ENCODE measurements around the gene PHACTR3.

The PHACTR3 gene

GRCh38 chr20:59751075-59751711 is 146.9 kb downstream of the PHACTR3 start:
- DNase-seq (ENCODE audit: low read depth in 2 of 2): peak; percentile 23 to 43

- DNase-seq (ENCODE audit: low read depth in 2 of 2): no peak
These were observed 147.8 kb downstream of the PHACTR3 start for GRCh38 chr20:59752101-59752586.

GRCh38 chr20:59752704-59753460 is 148.5 kb downstream of the PHACTR3 start:
- no peak for DNase-seq (ENCODE audit: low read depth in 2 of 2)

GRCh38 chr20:59753836-59754235 is 149.5 kb downstream of the PHACTR3 start:
- no peak for DNase-seq (ENCODE audit: low read depth in 2 of 2)

- no peak for DNase-seq (ENCODE audit: low read depth in 2 of 2)
These were observed 150.2 kb downstream of the PHACTR3 start for GRCh38 chr20:59754551-59754950.

GRCh38 chr20:59756241-59756640 is 151.9 kb downstream of the PHACTR3 start:
- DNase-seq (ENCODE audit: low read depth in 2 of 2): no peak

- no peak for DNase-seq (ENCODE audit: low read depth in 2 of 2)
These were observed 159.7 kb downstream of the PHACTR3 start for GRCh38 chr20:59764037-59764436.

- DNase-seq (ENCODE audit: low read depth in 2 of 2): peak in 1 of 2 donors; percentile 8
These were observed 161.3 kb downstream of the PHACTR3 start for GRCh38 chr20:59765599-59766177.

- no peak for DNase-seq (ENCODE audit: low read depth in 2 of 2)
These were observed 163.3 kb downstream of the PHACTR3 start for GRCh38 chr20:59767656-59768055.

GRCh38 chr20:59770270-59770669 is 165.9 kb downstream of the PHACTR3 start:
- DNase-seq (ENCODE audit: low read depth in 2 of 2): no peak

- no peak for DNase-seq (ENCODE audit: low read depth in 2 of 2)
These were observed 166.5 kb downstream of the PHACTR3 start for GRCh38 chr20:59770851-59771250.

- no peak for DNase-seq (ENCODE audit: low read depth in 2 of 2)
These were observed 167.4 kb downstream of the PHACTR3 start for GRCh38 chr20:59771506-59772372.

GRCh38 chr20:59772373-59772705 is 168.0 kb downstream of the PHACTR3 start:
- DNase-seq (ENCODE audit: low read depth in 2 of 2): no peak

GRCh38 chr20:59772931-59773913 is 168.9 kb downstream of the PHACTR3 start:
- no peak for DNase-seq (ENCODE audit: low read depth in 2 of 2)

GRCh38 chr20:59774204-59774641 is 169.9 kb downstream of the PHACTR3 start:
- DNase-seq (ENCODE audit: low read depth in 2 of 2): no peak

- no peak for DNase-seq (ENCODE audit: low read depth in 2 of 2)
These were observed 170.8 kb downstream of the PHACTR3 start for GRCh38 chr20:59774921-59775686.

- no peak for DNase-seq (ENCODE audit: low read depth in 2 of 2)
These were observed 171.3 kb downstream of the PHACTR3 start for GRCh38 chr20:59775687-59776055.

- DNase-seq (ENCODE audit: low read depth in 2 of 2): no peak
These were observed 171.8 kb downstream of the PHACTR3 start for GRCh38 chr20:59776059-59776603.

- DNase-seq (ENCODE audit: low read depth in 2 of 2): no peak
These were observed 172.4 kb downstream of the PHACTR3 start for GRCh38 chr20:59776626-59777330.

All from stimulated activated CD4-positive, alpha-beta T cell treated with anti-CD3 and anti-CD28 coated beads, Interleukin-4, amount 100 ng/mL, for 48 hours (primary cell).